GM20000 (cell line): ENCODE results near the gene WDR45B.

Experiments used
- DNase-seq: peaks from one replicate; pipeline ENCODE4 v3.0.0; 2012; ENCODE audit warnings: low spot score
- TF ChIP-seq, protein P1 (sequence below): IDR thresholded peaks from 2 replicates; pipeline ENCODE4 v1.5.1; 2012; ENCODE audit warnings: mild to moderate bottlenecking, control low read depth; ENCODE audit errors: extremely low read depth, missing control alignments

Gene WDR45B

DNA sequence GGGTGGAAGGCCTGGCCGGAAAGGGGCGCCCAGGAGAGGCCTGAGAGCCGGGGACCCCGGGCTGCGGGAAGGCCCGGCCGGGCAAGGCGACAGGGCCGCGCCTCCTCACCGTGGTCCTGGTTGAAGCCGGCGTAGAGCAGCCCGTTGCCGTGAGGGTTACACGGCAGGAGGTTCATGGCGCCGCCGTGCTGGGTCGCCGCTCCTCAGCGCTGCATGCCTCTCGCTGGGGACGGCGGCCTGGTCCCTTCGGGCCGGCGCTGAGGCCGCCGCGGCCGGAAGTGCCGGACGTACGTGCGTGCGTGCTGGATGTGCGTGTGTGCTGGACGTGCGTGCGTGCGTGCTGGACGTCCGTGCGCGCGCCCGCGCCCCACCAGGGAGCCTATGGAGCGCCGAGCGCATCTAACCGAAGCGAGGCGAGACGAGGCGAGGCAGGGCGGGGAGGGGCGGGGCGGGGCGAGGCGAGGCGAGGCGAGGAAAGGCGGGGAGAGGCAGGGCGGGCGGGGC is at the start of gene WDR45B:
Gene WDR45B (minus strand): TSS at position 280 of the 504 bp plus-strand sequence. CDS start 104 bp downstream, at position 176.
- peak; percentile 100 for DNase-seq
- TF ChIP-seq, protein P1, sequence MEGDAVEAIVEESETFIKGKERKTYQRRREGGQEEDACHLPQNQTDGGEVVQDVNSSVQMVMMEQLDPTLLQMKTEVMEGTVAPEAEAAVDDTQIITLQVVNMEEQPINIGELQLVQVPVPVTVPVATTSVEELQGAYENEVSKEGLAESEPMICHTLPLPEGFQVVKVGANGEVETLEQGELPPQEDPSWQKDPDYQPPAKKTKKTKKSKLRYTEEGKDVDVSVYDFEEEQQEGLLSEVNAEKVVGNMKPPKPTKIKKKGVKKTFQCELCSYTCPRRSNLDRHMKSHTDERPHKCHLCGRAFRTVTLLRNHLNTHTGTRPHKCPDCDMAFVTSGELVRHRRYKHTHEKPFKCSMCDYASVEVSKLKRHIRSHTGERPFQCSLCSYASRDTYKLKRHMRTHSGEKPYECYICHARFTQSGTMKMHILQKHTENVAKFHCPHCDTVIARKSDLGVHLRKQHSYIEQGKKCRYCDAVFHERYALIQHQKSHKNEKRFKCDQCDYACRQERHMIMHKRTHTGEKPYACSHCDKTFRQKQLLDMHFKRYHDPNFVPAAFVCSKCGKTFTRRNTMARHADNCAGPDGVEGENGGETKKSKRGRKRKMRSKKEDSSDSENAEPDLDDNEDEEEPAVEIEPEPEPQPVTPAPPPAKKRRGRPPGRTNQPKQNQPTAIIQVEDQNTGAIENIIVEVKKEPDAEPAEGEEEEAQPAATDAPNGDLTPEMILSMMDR = no peak

DNA sequence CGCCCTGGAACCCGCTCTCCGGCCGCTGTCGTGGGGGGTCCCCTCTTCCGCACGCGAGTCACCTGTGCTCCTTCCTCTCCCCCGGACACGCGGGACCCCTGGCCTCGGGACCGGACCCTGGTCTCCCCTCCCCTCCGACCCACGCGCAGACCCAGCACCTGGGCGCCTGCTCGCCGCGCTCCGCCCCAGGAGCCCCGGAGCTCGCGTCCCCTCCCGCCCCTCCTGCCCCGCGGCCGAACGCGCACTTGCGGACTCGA is 49.5 kb upstream of the WDR45B start:
- TF ChIP-seq, protein P1 = no peak
- DNase-seq = no peak

DNA sequence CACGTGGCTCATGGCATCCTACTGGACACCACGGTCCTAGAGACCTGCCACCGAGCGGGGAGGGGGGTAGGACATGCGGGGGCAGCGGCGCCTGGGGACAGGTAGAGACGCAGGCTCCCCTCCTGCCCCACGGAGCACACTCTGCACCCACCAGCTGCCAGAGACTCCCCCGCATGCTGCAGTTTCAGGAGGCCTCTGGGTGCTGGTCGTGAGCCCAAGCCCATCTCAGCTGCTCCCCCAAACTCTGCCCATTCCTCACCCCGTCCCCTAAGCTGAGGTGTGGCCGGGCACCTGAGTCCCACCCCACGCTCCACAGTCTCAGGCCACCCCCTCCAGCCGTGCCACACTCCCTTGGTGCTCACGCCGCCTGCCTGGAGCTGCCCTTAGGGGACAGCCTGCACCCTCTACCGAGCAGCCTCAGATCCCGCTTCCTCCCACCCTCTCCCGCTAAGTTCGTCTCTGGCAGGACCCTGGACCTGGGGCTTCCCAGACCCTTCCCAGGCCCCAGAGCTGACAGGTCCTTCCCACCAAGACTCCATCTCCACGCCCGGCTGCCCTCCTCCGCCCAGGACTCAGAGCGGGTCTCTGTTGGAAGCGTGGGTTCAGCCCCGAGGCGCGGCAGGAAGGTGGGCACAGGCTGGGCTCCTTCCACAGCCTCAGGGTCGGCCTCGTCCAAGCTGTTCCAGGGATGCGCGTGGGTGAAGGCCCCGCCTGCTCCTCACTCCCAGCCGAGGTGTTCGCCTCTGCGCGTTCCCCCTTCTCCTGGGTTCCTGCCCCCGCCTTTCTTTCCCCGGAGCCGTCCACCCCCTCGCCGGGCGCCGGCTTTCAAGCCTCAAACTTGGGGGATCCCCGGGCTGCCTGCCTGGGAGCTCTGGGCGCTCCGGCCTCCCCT is 48.9 kb upstream of the WDR45B start:
- TF ChIP-seq, protein P1 = no peak
- DNase-seq = peak; percentile 56

DNA sequence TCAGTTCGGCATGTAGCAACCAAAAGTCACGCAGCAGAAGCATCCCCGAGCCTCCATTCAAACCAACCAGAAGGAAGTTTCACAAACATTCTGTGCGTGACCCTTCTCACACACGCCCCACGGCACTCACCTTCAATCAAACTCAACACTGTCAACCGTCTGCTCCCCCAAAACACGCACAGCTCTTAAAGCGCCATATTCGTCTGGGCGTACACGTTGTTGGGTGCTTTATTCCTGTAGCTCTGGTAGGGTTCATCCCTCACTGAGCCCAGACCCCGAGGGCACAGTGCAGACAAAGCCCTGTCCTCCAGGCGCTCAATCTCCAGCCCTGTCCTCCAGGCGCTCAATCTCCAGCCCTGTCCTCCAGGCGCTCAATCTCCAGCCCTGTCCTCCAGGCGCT is 48.0 kb upstream of the WDR45B start:
- DNase-seq = no peak
- TF ChIP-seq, protein P1 = no peak

DNA sequence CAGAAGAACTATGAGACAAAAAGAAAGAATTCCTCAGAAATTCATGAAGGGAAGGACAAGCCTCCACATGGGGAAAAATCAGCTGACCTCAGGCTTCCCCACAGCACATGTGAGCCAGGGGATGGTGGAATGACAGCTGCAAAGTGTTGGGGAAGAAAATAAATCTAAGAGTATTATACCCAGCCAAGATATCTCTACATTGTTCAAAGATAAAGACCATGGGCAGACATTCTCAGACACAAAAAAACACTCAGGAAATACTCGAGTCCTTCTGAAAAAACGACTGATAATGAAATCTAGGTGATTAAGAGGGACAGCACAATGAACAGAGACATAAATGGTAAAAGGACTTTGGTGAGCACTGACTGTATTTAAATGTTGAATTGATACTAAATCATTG is 46.4 kb upstream of the WDR45B start:
- DNase-seq = no peak
- TF ChIP-seq, protein P1 = no peak

DNA sequence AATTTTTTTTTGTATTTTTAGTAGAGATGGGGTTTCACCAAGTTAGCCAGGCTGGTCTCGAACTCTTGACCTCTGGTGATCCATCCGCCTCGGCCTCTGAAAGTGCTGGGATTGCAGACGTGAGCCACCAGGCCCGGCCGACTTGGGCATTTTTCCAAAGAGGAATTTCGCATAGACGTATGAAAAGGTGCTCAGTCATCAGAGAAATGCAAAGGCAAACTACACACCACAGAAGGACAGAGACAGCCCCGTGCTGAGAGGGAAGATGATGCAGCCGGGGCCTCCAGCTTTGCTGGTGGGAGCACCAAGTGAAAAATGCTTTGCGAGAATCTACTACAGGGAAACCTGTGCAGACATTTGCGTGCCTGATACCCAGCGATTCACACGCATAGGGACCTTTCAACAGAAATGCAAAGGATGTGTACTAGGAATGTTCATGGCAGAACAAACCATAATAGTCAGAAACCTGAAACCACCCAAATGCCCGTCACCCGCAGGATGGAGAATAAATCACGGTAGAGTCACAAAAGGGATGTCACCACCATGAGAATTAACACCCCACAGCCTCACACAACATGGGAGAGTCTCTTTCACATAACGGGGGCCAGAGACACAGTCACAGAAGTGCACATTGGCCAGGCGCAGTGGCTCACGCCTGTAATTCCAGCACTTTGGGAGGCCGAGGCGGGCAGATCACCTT is 45.1 kb upstream of the WDR45B start:
- TF ChIP-seq, protein P1 = no peak

DNA sequence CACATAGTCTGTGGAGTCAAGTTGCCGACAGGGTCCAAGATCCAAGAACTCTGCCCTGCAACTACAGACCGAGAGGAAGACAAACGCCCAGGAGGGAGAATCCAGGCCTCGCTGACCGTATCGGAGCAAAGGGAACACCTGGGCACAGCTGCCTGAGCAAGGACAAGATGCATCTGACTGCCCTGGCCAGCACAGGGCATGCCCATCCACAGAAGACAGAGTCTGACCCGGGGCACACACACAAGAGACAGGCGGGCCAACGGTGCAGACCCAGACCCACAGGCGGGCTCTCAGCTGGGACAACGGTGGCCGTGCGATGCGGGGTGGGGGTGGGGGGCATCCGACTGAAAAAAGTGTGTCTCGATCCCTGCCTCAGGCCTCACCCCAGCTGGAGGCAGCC is 44.0 kb upstream of the WDR45B start:
- TF ChIP-seq, protein P1 = no peak
- DNase-seq = no peak

More for the DNA sequence above, 45.1 kb upstream of the WDR45B start:
- DNase-seq = no peak
